HepG2 (cell line): Measurements from ENCODE around the gene CLIC2. TPM values are rescaled to one million over a fixed set of nuclear protein-coding genes. Genes with fewer than 3 reads are reported as not detected.

Experiments
- ATAC-seq: fragments of 200-7000 bp; cut with Tn5 transposase; 3 replicates; pipeline ENCODE4 v1.9.1; 2020; ENCODE audit warnings: mild to moderate bottlenecking, moderate library complexity
- BruUV-seq: library from RNA; stranded (reverse); fragments of 400-500 nt; replicated peaks from 2 replicates; lab custom pipeline; 2021; lab: Mats Ljungman, UMichigan
- CTCF ChIA-PET: fragments of 300-600 bp; formaldehyde crosslinking; extraction: SDS; loops from one replicate; lab custom pipeline; 2021; ENCODE audit warnings: low total read pairs, inconsistent platforms, low intra/inter-chr PET ratio; lab: Yijun Ruan, JAX
- POLR2A ChIA-PET: fragments of 350-600 bp; sonication (Branson Sonifier 250); formaldehyde crosslinking; loops from one replicate; lab custom pipeline; 2020; ENCODE audit warnings: antibody characterized with exemption, inconsistent platforms; lab: Yijun Ruan, JAX
- DNase-seq: peaks from one replicate; pipeline ENCODE4 v3.0.0-alpha.2; 2015; ENCODE audit warnings: low spot score
- FAIRE-seq: peaks from 3 replicates; lab custom pipeline; 2011; peaks lifted over from hg19 to GRCh38; lab: Jason Lieb, UNC
- H2AFZ ChIP-seq: one replicate; pipeline ENCODE4 v1.6.1; 2011; ENCODE audit warnings: low read length, inconsistent platforms
- H3K27ac ChIP-seq: fragments of 300-600 bp; 3 replicates; pipeline ENCODE4 v1.8.0; 2011; ENCODE audit warnings: mixed run types, mild to moderate bottlenecking, mixed read lengths, low read length, inconsistent platforms; ENCODE audit not compliant: insufficient read depth; ENCODE audit errors: extremely low read length
- H3K27me3 ChIP-seq, 2 experiments: fragments of 200-600 bp in 1 of 2; 2 replicates in 1 of 2; 3 replicates in 1 of 2; pipeline versions ENCODE4 v1.6.0 to v1.8.0; 2011; ENCODE audit warnings: low read length in 2 of 2, mild to moderate bottlenecking in 2 of 2, moderate library complexity in 2 of 2, inconsistent platforms in 1 of 2; ENCODE audit not compliant: insufficient read depth in 2 of 2, control insufficient read depth in 1 of 2
- H3K36me3 ChIP-seq, 2 experiments: fragments of 200-600 bp in 1 of 2; replicated peaks in 1 of 2; 2 replicates in 1 of 2; 3 replicates in 1 of 2; pipeline versions ENCODE4 v1.5.1 to v1.8.0; 2011; ENCODE audit warnings: low read length in 2 of 2, inconsistent platforms in 1 of 2; ENCODE audit not compliant: insufficient read depth in 2 of 2, control insufficient read depth in 1 of 2
- H3K4me1 ChIP-seq: 2 replicates; pipeline ENCODE4 v1.5.1; 2012; ENCODE audit warnings: low read length, inconsistent platforms; ENCODE audit not compliant: insufficient read depth
- H3K4me2 ChIP-seq: 2 replicates; pipeline ENCODE4 v1.6.0; 2011; ENCODE audit warnings: low read depth, low read length, inconsistent platforms
- H3K4me3 ChIP-seq, 3 experiments: fragments of 200-600 bp in 1 of 3; sonication (generic), shearing (Covaris generic) in 1 of 3; replicated peaks in 1 of 3; 2 replicates each; pipeline ENCODE4 v1.5.1; 2011 to 2016; ENCODE audit warnings: low read length in 3 of 3, inconsistent platforms in 2 of 3, low read depth in 2 of 3, mild to moderate bottlenecking in 2 of 3, control low read depth in 1 of 3, mixed read lengths in 1 of 3; ENCODE audit not compliant: insufficient read depth in 1 of 3
- H3K79me2 ChIP-seq: one replicate; pipeline ENCODE4 v1.6.1; 2011; ENCODE audit warnings: low read length, inconsistent platforms; ENCODE audit not compliant: insufficient read depth
- H3K9ac ChIP-seq: 2 replicates; pipeline ENCODE4 v1.6.0; 2011; ENCODE audit warnings: mild to moderate bottlenecking, low read depth, low read length, inconsistent platforms; ENCODE audit not compliant: insufficient read depth
- H3K9me3 ChIP-seq: 2 replicates; pipeline ENCODE4 v1.5.1; 2012; ENCODE audit warnings: mild to moderate bottlenecking, low read length
- H4K20me1 ChIP-seq: 2 replicates; pipeline ENCODE4 v1.6.0; 2011; ENCODE audit warnings: inconsistent platforms, mild to moderate bottlenecking, low read length, moderate library complexity; ENCODE audit not compliant: insufficient read depth
- ARHGAP35 ChIP-seq: sonication (generic); formaldehyde crosslinking; IDR thresholded peaks from 2 replicates; pipeline ENCODE4 v1.9.0; 2022; ENCODE audit warnings: mild to moderate bottlenecking, inconsistent platforms, moderate library complexity, missing genetic modification reagents, borderline replicate concordance
- GPN1 ChIP-seq: sonication (generic); formaldehyde crosslinking; IDR thresholded peaks from 2 replicates; pipeline ENCODE4 v1.5.1; 2020; ENCODE audit warnings: missing genetic modification reagents, borderline replicate concordance
- HMGXB3 ChIP-seq: sonication (generic); formaldehyde crosslinking; IDR thresholded peaks from 2 replicates; pipeline ENCODE4 v1.4.0; 2020; ENCODE audit warnings: missing genetic modification reagents, borderline replicate concordance
- ONECUT2 ChIP-seq: sonication (generic); formaldehyde crosslinking; IDR thresholded peaks from 2 replicates; pipeline ENCODE4 v1.4.0; 2020; ENCODE audit warnings: missing genetic modification reagents
- PAXIP1 ChIP-seq: sonication (generic); formaldehyde crosslinking; conservative IDR thresholded peaks from 2 replicates; pipeline ENCODE4 v1.4.0; 2020; ENCODE audit warnings: mild to moderate bottlenecking, missing genetic modification reagents, moderate library complexity
- POLR2A ChIP-seq, 2 experiments: IDR thresholded peaks; 2 replicates each; pipeline ENCODE4 v1.6.1; 2011; ENCODE audit warnings: low read depth in 2 of 2, low read length in 2 of 2, mild to moderate bottlenecking in 1 of 2, moderate library complexity in 1 of 2; ENCODE audit not compliant: insufficient read depth in 1 of 2
- RCOR2 ChIP-seq: IDR thresholded peaks from 2 replicates; pipeline ENCODE4 v1.6.1; 2016; ENCODE audit warnings: missing biosample characterization, missing genetic modification reagents
- TOE1 ChIP-seq: sonication (generic); formaldehyde crosslinking; IDR thresholded peaks from 2 replicates; pipeline ENCODE4 v1.4.0; 2020; ENCODE audit warnings: mild to moderate bottlenecking, missing genetic modification reagents
- ZMAT3 ChIP-seq: sonication (generic); formaldehyde crosslinking; conservative IDR thresholded peaks from 2 replicates; pipeline ENCODE4 v1.7.0; 2021; ENCODE audit warnings: missing genetic modification reagents
- ZNF709 ChIP-seq: sonication (generic); formaldehyde crosslinking; IDR thresholded peaks from 2 replicates; pipeline ENCODE4 v1.5.0; 2020; ENCODE audit warnings: mild to moderate bottlenecking, missing genetic modification reagents
- ZNF879 ChIP-seq: sonication (generic); formaldehyde crosslinking; IDR thresholded peaks from 2 replicates; pipeline ENCODE4 v1.8.1; 2023; ENCODE audit warnings: missing genetic modification reagents
- WGBS: methylation state at CpG from one replicate; pipeline ENCODE4 v1.1.6; 2017; ENCODE audit warnings: low lambda C conversion rate; 5-methylcytosine and 5-hydroxymethylcytosine counted together
- in situ Hi-C: cut with HindIII; loops from 2 replicates; pipeline ENCODE4 v1.10.0; 2017; ENCODE audit warnings: low pct_unique_long_range_greater_than_20kb; ENCODE audit not compliant: extremely low pct_ligation_motif_present
- intact Hi-C: fragments of 100-400 bp; cut with micrococcal nuclease; formaldehyde crosslinking; loops from one replicate; pipeline ENCODE4 v1.10.0; 2022; ENCODE audit not compliant: unreplicated experiment
- polyA plus RNA-seq, 8 experiments: library from polyadenylated mRNA; depleted of rRNA in 3 of 8; stranded (reverse) in 7 of 8; unstranded in 1 of 8; fragments of >200 nt; fragmentation: Illumina TruSeq in 4 of 8; extraction: Trizol in 4 of 8; gene quantifications; 2 replicates each; pipeline versions ENCODE4 v1.2.1 to v1.2.3, GENCODE V29; 2011 to 2016; ENCODE audit warnings: low read depth in 4 of 8, missing spikeins in 1 of 8, mixed read lengths in 1 of 8; ENCODE audit not compliant: insufficient read depth in 1 of 8
- total RNA-seq, 5 experiments: library from RNA; depleted of rRNA; stranded (reverse); fragments of >200 nt; fragmentation: Illumina TruSeq; extraction: Trizol; gene quantifications; 2 replicates each; pipeline ENCODE4 v1.2.3, GENCODE V29; 2016; ENCODE audit warnings: low read depth in 1 of 5
- TF ChIP-seq, protein P1 (sequence below), 2 experiments: sonication (generic) in 1 of 2; formaldehyde crosslinking in 1 of 2; IDR thresholded peaks; 2 replicates each; pipeline versions ENCODE4 v1.4.0 to v1.6.1; 2018 to 2020; ENCODE audit warnings: missing genetic modification reagents in 2 of 2, borderline replicate concordance in 1 of 2, low read depth in 1 of 2, mild to moderate bottlenecking in 1 of 2, missing biosample characterization in 1 of 2
- TF ChIP-seq, protein P2 (sequence below): sonication (generic); formaldehyde crosslinking; IDR thresholded peaks from 2 replicates; pipeline ENCODE4 v1.4.0; 2020; ENCODE audit warnings: missing genetic modification reagents

Gene CLIC2
- total and polyA plus RNA-seq, 2 of the 13 experiments (the other 11 are each of a cell fraction or from before 2014, with no cell fraction given): 0.24 to 0.25 TPM

DNA sequence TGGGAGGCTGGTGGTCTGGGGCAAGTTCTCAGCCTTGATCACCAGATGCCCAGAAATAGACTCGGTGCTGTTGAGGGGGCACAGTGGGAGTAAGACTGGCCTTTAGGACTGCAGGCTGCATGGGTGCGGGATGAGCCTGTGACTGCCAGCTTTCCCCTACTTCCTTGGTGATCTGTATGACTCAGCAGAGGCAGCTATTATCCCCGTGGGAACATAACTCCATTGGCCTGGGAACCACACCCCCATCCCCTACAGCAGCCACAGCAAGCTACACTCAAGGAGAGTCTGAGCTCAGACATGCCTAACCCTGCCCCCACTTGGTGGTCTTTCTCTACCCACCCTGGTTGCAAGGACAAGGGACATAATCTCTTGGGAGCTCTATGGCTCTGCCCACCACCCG, 20.6 kb downstream of the CLIC2 start:
- ATAC-seq: no peak
- no peaks in the 10 kb centered on the region for H3K27me3 ChIP-seq
- no peaks in the 10 kb centered on the region for H3K36me3 ChIP-seq
- no peak overlapping the region for H3K4me2 ChIP-seq
- BruUV-seq: no TSS peak
- no peak overlapping the region for H3K9ac ChIP-seq
- no peak for FAIRE-seq
- no peak for DNase-seq
- H3K27ac ChIP-seq: no peak overlapping the region
- intact Hi-C loops (no loop called here), in situ Hi-C loops (no loop called here)
- WGBS: no CpG with 5 or more reads among the region's 4 CpGs
- ChIA-PET CTCF (no interaction called here), POLR2A (no interaction called here)
- H3K9me3 ChIP-seq: no peaks in the 10 kb centered on the region
- H3K4me1 ChIP-seq: no peaks in the 10 kb centered on the region
- H3K4me3 ChIP-seq: no peak overlapping the region
- H2AFZ ChIP-seq: no peak overlapping the region
- H4K20me1 ChIP-seq: no peaks in the 10 kb centered on the region
- TF ChIP-seq ONECUT2 (CRISPR knock-in tag) (no peak), ZNF709 (CRISPR knock-in tag) (no peak), ZMAT3 (CRISPR knock-in tag) (no peak), TOE1 (CRISPR knock-in tag) (no peak), HMGXB3 (CRISPR knock-in tag) (no peak), POLR2A (IDR thresholded peaks at IDR 0.05; ENCODE audit: insufficient read depth in 1 of 2, low read depth in 2 of 2, low read length in 2 of 2) (no peak), PAXIP1 (CRISPR knock-in tag) (no peak), RCOR2 (CRISPR knock-in tag) (no peak), GPN1 (CRISPR knock-in tag) (no peak), ARHGAP35 (no peak), ZNF879 (no peak)
- TF ChIP-seq, protein P1, sequence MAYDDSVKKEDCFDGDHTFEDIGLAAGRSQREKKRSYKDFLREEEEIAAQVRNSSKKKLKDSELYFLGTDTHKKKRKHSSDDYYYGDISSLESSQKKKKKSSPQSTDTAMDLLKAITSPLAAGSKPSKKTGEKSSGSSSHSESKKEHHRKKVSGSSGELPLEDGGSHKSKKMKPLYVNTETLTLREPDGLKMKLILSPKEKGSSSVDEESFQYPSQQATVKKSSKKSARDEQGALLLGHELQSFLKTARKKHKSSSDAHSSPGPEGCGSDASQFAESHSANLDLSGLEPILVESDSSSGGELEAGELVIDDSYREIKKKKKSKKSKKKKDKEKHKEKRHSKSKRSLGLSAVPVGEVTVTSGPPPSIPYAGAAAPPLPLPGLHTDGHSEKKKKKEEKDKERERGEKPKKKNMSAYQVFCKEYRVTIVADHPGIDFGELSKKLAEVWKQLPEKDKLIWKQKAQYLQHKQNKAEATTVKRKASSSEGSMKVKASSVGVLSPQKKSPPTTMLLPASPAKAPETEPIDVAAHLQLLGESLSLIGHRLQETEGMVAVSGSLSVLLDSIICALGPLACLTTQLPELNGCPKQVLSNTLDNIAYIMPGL (CRISPR knock-in tag; IDR thresholded peaks at IDR 0.05; ENCODE audit: borderline replicate concordance in 1 of 2, low read depth in 1 of 2): no peak
- TF ChIP-seq, protein P2, sequence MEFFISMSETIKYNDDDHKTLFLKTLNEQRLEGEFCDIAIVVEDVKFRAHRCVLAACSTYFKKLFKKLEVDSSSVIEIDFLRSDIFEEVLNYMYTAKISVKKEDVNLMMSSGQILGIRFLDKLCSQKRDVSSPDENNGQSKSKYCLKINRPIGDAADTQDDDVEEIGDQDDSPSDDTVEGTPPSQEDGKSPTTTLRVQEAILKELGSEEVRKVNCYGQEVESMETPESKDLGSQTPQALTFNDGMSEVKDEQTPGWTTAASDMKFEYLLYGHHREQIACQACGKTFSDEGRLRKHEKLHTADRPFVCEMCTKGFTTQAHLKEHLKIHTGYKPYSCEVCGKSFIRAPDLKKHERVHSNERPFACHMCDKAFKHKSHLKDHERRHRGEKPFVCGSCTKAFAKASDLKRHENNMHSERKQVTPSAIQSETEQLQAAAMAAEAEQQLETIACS (CRISPR knock-in tag): no peak
- no peaks in the 10 kb centered on the region for H3K79me2 ChIP-seq
